ENCODE measurements around the gene QRICH1.

QRICH1 gene

GRCh38 chr3:48985831-48986376, 108.0 kb downstream of the QRICH1 start:
- no peak overlapping the region for H3K4me3 ChIP-seq (ENCODE audit: low read depth, low read length)
- no peak for TF ChIP-seq CTCF (IDR thresholded peaks at IDR 0.05; ENCODE audit: low read depth, low read length)

- H3K4me3 ChIP-seq (ENCODE audit: low read depth, low read length): no peak overlapping the region
- TF ChIP-seq CTCF (IDR thresholded peaks at IDR 0.05; ENCODE audit: low read depth, low read length): no peak
Observed at GRCh38 chr3:48984663-48985062, 109.2 kb downstream of the QRICH1 start.

- TF ChIP-seq CTCF (IDR thresholded peaks at IDR 0.05; ENCODE audit: low read depth, low read length): no peak
- H3K4me3 ChIP-seq (ENCODE audit: low read depth, low read length): no peak overlapping the region
Observed at GRCh38 chr3:48983096-48983495, 110.8 kb downstream of the QRICH1 start.

- no peak for TF ChIP-seq CTCF (IDR thresholded peaks at IDR 0.05; ENCODE audit: low read depth, low read length)
- H3K4me3 ChIP-seq (ENCODE audit: low read depth, low read length): no peak overlapping the region
Observed at GRCh38 chr3:48982686-48983085, 111.2 kb downstream of the QRICH1 start.

GRCh38 chr3:48982016-48982415, 111.9 kb downstream of the QRICH1 start:
- TF ChIP-seq CTCF (IDR thresholded peaks at IDR 0.05; ENCODE audit: low read depth, low read length): no peak
- no peak overlapping the region for H3K4me3 ChIP-seq (ENCODE audit: low read depth, low read length)

GRCh38 chr3:48980295-48980694, 113.6 kb downstream of the QRICH1 start:
- no peak overlapping the region for H3K4me3 ChIP-seq (ENCODE audit: low read depth, low read length)
- TF ChIP-seq CTCF (IDR thresholded peaks at IDR 0.05; ENCODE audit: low read depth, low read length): no peak

All from WI38 (cell line).